Activated CD4-positive, alpha-beta T cell treated with anti-CD3 and anti-CD28 coated beads, Interleukin-2, amount 50 U/mL, for 4 hours (primary cell): Measurements from ENCODE around the gene PLEKHJ1.

ENCODE experiments used
- DNase-seq, 2 experiments: peaks; one replicate each; pipeline ENCODE4 v3.0.0-alpha.2; 2020

PLEKHJ1 gene

DNA sequence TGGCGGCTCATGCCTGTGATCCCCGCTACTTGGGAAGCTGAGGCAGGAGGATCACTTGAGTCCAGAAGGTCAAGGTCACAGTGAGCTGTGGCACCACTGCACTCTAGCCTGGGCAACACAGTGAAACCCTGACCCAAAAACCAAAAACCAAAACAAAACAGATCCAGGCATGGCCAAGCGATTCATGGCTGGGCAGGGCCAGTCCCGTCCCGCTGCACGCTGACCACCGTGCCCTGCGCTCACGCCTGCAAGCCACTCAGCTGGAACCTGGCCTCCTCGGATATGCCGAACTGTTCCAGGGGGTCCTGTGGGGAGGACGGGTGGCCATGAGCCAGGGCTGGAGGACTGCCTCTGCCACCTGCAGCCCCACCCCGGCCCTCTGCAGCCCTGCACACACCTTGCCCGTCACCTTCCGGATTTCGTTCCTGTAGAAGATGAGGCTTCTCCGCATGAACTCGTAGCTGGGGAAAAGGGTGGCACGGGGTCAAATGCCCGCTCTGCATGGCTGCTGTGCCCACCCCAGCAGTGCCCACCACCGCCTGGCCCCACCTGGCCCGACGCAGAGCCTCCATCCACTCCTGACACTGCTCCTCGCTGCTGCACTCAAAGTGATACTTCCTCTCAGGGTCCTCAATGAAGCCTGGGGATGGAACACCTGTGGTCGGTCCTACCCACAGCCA lies 2.4 kb downstream of the PLEKHJ1 start:
- DNase-seq: no peak

DNA sequence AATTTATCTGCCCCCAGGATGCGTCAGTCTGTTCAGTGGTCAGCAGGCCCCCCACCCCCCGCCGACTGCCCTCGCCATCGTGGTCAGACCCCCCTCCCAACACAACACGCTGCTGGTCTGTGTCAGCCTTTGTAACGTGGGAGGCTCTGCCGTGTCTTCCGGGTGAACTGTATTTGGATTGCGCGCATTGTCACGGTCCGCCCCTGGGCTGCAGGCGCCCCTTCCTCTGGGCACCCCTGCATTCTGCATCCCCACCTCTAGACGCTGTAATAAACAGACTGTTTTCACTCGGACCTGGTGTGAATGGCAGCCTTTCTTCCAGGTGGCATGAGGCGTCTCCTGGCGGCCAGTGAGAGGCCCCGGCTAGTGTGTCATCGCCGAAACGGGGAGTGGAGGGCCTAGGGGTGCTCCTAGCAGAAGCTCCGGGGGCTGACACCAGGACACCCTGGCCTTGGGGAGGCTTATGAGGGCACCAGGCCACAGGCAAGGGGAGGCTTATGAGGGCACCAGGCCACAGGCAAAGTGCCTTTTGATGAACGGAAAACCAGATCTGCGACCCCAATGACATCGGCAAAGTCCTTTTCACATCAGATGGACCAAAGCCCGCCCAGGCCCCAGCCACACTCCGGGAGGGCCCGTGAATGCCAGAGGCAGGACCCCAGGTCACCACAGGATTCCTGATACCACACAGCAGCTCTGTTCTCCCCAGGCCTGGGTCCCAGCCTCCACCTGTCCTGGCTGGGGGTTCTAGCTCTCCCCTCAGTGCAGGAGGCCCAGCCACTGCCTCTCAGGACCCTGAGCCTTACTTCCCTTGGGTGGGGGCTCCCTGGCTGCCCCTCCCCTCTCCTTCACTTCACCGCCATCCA lies 3.6 kb downstream of the PLEKHJ1 start:
- DNase-seq: no peak

DNA sequence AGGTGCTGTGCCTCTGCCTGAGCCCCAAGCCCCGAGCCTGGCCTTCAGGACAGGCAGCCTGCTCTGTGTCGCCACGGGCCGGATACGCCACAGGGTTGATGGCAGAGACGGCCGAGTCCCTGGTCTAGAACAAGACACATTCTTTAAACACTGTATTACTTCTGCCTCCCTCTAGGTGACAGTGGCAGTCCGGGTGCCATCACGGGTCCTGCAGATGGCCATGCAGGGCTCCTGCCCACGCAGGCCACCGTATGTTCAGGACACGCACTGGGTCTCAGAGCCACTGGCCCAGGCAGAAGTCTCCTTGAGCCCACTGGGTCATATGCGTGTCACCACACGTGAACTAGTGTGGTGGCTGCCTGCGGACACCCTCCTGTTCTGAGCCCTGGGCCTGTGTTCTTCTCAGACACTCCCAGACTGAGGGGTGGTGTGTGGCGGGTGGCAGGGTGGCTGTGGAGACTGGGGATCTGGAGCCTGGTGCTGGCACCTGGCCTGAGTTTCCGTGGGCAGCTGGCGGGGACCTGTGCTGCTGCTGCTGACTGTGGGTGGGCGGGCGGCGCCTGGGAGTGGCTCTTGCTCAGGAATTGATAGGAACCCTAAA lies 4.4 kb downstream of the PLEKHJ1 start:
- DNase-seq: no peak

DNA sequence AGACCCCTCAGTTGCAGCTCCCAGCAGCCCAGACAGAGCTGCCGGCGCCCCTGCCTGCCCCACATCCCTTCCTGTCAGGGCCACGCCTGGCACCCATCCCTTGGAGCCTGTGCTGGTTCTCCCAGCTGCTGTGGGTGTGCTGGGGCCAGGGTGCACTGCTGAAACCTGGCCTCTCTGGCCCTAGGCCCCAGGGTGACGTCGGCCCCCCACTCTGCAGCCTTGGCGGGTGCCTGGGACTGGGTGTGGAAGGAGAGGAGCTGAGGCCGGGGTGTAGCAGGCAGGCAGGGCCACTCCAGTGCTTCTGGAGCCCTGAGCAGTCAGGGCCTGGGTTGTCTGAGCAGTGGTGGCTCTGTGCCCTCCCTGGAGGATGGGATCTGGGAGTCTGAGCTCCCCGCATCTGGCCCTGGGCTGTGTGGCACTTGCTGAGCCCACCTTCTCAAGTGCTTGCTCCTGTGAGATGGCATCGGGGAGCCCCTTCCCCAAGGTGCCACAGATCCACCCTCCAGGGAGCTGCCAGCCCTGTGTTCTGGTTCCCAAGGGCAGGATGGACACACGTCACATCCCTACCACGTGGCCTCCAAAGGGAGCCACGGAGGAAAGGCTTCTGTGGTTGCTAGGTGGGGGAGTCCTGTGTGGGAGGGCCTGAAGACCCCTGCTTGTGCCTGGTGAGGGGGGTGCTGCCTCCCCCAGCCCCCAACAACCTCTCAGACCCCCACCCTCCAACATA lies 5.2 kb downstream of the PLEKHJ1 start:
- DNase-seq: no peak

DNA sequence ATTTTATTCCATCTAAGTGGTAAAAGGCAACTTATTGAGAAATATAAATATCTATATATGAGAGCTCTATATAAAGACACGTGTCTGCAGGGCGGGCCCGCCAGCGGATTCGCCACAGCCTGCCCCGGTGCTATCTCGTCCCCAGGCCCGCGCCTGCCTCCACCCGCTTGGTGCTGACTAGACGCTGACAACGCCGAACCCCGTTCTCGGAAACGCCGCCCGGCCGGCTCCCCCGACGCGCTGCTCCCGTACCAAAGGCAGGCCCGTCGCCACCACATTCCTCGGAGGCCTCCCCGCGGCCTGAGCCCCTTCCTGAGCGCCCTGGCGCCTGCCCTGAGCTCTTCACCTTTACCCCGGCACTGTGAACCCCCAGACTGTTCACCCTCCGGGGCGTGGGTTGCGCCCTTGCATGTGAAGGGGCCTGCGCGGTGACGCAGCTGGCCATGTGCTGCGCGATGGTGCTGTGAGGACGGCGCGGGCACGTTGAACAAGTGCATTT lies 6.0 kb downstream of the PLEKHJ1 start:
- DNase-seq: no peak

DNA sequence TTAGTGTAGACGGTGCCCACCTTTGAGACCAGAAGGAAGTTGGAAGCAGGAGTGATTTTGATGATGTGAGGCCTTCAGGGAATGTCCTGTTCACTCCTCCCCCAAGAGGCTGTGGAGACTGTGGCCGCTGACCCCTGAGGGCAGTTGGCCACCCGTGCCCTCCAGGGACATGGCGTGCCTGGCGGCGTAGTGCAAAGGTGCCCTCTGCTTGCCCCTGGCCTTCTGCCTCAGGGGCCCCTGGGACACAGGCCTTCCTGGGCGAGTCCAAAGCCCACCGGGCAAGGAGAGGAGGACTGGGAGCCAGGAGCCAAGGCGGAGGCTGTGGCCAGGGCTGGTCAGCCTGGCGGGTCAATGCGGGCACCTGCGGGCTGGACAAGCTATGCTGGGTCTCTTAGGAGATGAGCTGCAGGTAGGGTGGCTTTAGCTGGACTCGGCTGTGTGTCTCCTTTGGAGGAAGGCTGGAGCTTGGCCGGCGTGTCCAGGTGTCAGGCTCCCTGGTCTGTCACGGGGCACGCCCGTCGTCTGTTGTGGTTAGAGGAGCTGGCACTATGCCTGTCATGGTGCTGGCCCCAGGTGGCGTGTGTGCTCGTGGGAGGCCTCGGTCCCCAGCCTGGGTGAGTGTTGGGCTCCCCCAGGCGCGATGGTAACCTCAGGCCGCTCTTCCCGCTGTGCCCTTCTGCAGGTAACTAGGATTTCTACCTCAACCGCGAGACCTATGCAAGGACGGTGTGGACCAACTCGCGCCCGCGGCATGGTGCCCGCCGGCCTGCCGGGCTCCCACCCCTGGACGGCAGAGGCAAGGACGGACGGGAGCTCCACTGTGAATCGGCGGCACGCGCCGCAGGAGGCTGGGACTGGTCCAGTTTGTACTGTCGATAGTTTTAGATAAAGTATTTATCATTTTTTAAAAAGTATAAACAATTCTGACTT lies 6.8 kb downstream of the PLEKHJ1 start:
- no peak for DNase-seq

DNA sequence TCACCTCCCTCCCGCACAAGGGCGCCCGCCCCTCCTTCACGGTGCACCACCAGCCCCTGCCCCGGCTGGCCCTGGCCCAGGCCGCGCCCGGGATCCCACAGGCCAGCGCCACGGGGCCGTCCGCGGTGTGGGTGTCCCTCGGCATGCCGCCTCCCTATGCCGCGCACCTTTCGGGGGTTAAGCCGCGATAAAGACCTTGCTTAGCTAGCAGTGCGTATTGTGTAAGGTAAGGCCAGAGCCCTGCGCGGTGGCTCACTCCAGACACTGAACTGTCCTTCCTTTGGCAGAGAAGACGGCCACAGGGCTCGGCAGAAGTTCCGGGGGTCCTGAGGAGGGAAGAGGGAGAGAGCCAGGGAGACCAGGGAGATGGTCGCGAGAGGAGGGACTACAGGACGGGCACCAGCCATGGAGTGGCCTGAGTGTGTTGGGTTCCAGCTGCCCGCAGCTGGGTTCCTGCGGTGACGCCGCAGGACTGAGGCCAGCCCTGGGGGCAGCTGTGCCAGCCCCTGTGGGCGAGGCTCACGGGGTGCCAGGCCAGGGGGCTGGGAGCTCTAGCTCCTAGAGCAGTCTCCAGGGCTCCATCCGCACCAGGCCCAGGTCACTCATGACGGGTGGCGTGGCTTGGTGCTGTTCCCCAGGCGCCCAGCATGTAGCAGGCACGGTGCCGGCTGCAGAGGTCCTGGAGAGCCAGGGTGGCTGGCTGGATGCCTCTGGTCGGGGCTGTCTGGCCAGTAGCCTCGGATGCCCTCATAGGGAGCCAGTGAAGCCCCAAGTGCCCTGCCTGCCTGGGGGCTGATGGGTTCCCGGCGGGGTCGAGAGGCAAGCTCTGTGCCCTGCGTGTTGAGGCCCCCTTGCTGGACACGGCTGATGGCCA lies 7.7 kb downstream of the PLEKHJ1 start:
- DNase-seq: no peak

DNA sequence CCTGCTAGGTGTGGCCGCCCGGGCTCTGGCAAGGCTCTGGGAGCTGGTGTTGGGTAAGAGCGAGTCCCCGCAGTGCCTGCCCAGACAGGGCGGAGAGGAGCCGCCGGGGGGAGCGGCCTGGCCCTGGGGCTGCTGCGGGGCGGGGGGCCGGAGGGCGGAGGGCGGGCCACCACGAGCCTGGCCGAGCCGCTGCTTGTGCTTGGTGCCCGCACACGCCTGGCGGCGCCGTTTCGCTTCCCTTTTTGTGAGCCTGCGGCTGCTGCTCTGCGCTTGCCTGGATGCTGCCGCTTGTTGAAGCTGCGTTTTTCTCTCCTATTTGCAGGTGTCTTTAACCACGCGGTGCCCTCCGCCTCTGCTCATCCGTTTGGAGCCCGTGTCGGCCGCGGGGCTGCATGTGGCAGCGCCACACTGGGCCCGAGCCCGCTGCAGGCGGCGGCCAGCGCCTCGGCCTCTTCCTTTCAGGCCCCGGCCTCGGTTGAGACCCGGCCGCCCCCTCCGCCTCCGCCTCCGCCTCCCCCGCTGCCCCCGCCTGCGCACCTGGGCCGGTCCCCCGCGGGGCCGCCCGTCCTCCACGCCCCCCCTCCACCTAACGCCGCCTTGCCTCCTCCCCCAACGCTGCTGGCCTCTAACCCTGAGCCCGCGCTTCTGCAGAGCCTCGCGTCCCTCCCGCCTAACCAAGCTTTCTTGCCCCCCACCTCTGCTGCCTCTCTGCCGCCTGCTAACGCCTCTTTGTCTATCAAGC lies 8.5 kb downstream of the PLEKHJ1 start:
- no peak for DNase-seq

DNA sequence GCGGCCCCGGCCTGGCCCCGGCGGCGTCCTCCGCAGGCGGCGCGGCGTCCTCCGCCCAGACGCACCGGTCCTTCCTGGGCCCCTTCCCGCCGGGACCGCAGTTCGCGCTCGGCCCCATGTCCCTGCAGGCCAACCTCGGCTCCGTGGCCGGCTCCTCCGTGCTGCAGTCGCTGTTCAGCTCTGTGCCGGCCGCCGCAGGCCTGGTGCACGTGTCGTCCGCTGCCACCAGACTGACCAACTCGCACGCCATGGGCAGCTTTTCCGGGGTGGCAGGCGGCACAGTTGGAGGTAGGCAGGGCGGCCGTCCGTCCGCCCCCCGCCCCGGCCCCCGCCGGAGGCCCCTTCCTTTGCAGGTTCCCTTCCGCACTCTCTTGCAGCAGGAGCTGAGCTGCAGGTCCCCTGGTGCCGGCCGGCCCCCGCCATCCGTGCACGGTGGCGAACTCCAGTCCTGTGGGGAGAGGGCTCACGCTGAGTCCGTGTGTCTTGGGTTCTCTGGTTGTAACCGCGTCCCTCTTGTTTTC lies 9.2 kb downstream of the PLEKHJ1 start:
- DNase-seq: no peak

DNA sequence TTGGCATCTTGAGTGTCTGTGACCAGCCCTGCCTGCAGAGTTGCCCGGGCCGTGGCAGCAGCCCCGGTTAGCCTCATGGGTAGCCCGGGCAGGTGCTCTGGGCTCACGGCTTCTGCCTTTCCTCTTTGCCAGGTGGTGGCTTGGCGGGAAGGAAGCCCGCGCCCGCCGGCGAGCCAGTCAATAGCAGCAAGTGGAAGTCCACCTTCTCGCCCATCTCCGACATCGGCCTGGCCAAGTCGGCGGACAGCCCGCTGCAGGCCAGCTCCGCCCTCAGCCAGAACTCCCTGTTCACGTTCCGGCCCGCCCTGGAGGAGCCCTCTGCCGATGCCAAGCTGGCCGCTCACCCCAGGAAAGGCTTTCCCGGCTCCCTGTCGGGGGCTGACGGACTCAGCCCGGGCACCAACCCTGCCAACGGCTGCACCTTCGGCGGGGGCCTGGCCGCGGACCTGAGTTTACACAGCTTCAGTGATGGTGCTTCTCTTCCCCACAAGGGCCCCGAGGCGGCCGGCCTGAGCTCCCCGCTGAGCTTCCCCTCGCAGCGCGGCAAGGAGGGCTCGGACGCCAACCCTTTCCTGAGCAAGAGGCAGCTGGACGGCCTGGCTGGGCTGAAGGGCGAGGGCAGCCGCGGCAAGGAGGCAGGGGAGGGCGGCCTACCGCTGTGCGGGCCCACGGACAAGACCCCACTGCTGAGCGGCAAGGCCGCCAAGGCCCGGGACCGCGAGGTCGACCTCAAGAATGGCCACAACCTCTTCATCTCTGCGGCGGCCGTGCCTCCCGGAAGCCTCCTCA lies 9.9 kb downstream of the PLEKHJ1 start:
- no peak for DNase-seq

DNA sequence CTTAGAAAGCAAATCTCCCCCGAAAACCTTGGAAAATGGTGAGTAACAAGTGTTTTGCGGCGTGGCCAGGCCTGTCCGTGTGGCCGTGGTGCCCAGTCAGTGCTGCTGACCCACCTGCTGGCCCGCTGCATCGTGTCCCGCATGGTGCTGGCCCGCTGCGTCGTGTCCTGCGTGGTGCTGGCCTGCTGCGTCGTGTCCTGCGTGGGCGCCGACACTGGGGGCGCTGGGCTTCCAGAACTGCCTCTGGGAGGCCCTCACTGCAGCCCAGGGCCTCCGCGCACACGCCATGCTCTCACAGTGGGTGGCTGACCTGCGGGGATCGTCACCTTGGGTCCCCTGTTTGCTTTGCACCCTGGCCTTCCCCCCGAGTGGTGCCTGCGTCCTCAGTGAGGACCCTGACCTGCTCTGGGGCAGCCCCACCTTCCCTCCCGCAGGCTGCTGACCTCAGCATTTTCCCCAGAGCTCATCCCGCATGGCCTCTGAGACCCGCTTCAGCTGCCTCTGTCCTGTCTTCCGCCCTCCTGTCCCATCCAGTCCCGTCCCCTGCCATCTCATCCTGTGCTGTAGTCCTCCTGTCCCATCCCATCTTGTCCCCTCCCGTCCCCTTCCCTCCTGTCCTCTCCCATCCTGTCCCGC lies 10.6 kb downstream of the PLEKHJ1 start:
- no peak for DNase-seq

DNA sequence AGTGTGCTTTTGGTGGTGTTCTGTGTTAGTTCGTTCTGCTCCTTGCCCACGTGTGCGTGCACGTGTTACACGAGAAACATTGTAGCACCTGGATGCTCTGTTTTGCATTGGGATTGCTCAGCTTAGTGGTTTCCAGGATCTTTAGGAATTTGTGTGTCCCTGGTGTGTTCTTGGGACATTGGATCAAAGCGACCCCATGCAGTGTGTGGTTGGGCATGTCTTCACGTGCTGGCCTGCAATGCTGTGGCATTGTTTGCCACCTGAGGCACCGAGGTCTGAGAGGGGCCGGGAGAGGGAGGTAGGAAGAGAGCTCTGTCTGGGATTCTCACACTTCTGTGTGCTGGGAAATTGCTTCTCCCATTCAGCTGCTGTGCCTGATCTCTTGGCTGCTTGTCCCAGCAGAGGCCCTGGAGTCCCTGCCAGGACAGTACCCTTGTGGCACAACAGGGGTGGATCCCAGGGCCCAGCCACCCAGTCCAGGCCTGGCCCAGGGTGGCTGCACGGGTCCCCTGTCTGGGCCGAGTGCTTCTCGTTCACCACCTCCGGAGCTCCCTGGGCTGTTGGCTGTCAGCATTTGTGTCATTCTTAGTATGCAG lies 11.3 kb downstream of the PLEKHJ1 start:
- DNase-seq: no peak

DNA sequence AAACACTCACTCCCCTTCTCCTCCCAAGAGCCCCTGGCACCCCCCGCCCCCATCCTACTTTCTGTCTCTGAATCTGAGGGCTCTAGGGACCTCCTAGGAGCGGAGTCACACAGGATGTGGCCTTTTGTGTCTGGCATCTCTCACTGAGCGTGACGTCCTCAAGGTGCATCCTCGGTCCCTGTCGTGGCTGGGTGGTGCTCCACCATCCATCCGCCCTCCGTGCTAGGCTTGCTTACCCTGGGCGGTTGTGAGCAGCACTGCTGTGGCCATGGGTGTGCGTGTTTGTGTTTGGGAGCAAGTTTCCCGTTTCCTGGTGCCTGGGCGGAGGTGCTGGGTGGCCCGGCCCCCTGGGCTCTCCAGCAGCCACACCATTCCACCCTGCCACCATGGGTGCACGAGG lies 12.2 kb downstream of the PLEKHJ1 start:
- no peak for DNase-seq

DNA sequence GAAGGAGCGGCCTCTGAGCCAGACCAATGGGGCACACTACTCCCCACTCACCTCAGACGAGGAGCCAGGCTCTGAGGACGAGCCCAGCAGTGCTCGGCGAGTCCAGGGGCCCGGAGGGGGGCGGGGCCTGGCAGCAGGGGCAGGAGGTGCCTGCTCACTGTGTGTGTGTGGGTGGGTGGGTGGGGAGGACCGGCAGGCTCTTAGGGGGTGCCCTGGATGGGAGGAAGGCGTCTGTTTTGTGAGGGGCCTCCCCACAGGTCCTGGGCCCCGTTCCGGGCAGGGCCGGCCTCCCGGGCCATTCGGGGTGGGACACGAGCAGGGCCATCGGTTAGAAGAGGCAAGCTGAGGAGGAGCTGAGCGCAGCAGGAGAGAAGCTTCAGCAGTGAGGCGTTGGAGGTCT lies 12.7 kb downstream of the PLEKHJ1 start:
- no peak for DNase-seq

DNA sequence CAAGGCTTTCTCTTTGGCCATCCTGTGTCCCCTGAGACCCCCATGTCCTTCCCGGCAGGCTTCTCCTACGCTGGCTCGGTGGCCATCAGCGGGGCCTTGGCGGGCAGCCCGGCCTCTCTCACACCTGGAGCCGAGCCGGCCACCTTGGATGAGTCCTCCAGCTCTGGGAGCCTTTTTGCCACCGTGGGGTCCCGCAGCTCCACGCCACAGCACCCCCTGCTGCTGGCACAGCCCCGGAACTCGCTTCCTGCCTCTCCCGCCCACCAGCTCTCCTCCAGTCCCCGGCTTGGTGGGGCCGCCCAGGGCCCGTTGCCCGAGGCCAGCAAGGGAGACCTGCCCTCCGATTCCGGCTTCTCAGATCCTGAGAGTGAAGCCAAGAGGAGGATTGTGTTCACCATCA lies 14.2 kb downstream of the PLEKHJ1 start:
- DNase-seq: no peak

DNA sequence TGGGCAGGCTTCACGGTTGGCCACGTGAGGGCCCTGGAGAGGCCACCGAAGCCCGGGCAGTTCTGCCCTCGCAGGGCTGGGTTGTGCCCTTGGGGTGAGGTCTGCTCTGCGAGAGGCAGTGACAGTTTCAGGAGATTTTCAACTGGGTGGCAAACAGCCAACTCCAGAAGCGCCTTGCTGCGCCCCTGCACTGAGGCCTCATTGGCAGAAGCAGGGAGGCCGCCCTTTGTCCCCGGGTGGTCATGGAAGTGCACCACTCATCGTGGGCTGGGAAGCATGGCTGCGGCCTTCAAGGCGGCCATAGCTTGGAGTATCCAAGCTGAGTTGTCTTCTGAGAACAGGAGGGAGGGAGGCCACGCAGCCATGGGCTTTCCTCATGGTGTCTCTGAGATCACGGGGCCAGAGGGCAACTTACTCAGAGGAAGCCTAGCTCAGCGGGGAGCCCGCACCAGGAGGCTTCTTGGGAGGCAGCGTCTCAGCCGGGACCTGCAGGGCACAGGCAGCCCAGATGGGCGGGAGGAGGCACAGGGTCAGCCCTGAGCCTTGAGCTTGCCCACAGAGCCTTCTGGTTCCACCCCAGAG lies 14.8 kb downstream of the PLEKHJ1 start:
- no peak for DNase-seq

DNA sequence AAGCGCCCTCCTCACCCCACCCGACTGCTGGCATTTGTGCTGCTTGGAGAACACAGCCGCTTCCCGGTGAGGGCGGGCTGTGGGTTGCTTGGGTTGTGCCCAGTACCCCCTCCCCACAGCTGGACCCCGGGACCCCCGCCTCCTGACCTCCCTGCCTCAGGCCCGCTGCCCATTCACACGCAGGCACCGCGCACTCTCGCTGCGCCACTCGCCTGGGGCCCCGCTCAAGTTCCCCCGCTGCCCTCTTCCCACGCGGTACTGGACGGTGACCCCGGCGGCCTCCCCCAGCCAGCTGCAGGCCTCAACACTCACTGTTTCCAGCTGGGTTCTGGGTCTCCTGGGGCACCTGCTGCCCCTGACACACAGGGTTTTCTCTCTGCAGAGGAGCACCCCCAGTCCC lies 16.4 kb downstream of the PLEKHJ1 start:
- no peak for DNase-seq

DNA sequence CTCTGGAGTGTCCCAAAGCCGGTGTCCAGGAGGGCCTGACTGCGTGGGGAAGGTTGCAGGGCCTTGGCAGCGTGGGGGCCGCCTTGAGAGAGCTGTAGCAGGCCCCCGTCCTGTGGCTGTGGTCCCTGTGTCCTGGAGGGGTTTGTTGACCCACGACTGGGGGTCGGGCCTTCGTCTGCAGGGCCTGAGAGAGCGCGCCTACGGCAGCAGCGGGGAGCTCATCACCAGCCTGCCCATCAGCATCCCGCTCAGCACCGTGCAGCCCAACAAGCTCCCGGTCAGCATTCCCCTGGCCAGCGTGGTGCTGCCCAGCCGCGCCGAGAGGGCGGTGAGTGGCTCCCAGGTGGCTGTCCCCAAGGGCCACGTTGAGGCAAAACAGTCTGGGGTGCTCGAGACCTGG lies 18.5 kb downstream of the PLEKHJ1 start:
- no peak for DNase-seq
